ENCODE results near the gene HCRT.
"Not testable (repeated sequence)": the region's sequence is repeated elsewhere in the genome, so short reads cannot be mapped to it uniquely, and the experiment has no call there.

HCRT gene

DNA sequence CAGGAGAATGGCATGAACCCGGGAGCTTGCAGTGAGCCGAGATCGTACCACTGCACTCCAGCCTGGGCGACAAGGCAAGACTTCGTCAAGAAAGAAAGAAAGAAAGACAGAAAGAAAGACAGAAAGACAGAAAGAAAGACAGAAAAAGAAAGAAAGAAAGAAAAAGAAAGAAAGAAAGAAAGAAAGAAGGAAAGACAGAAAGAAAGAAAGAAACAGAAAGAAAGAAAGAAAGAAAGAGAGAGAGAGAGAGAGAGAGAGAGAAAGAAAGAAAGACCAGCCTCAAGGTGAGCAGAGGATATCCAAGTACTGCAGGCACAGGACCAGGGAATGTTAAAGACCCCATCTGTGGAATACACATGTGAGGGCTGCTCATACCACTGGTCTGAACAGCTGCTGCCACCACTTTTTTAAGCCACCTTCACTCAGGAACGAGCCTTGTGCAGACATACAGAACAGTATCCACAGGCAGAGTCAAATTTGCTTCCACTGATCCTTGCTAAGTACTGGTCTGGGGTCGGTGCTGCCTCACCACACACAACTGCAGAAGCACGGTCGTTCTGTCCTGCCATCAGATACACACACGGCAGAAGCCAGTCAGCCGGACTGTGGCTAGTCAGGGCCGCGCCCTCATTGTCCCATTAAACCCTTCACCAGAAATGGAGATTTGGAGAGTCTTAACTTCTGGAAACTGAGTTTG lies 38.2 kb downstream of the HCRT start:
- FAIRE-seq: no peak

DNA sequence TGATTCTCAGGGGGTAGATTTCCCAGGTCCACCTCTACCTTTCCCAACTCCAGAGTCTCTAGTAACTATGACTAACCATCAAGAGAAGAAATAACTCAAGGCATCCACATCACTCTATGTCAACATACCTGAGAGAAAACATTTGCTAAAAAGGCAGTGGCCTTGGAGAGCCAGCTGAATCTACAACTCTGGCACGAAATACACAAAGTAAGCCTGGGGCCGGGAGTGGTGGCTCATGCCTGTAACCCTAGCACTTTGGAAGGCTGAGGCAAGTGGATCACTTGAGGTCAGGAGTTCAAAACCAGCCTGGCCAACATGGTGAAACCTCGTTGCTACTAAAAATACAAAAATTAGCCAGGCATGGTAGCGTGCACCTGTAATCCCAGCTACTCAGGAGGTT lies 42.1 kb downstream of the HCRT start:
- FAIRE-seq; DNase-seq (ENCODE audit: insufficient read length, low spot score): not testable (repeated sequence)

More for the DNA sequence above, 38.2 kb downstream of the HCRT start:
- no peak for DNase-seq (ENCODE audit: insufficient read length, low spot score)

GRCh38 chr17:42142371-42142896 lies 42.8 kb downstream of the HCRT start:
- DNase-seq (ENCODE audit: insufficient read length, low spot score): peak; percentile 76
- FAIRE-seq: peak; percentile 97

GRCh38 chr17:42141382-42141781 lies 43.9 kb downstream of the HCRT start:
- DNase-seq (ENCODE audit: insufficient read length, low spot score): no peak

GRCh38 chr17:42140690-42141089 lies 44.6 kb downstream of the HCRT start:
- DNase-seq (ENCODE audit: insufficient read length, low spot score); FAIRE-seq: not testable (repeated sequence)

More at GRCh38 chr17:42141382-42141781, 43.9 kb downstream of the HCRT start:
- FAIRE-seq: peak; percentile 86

DNA sequence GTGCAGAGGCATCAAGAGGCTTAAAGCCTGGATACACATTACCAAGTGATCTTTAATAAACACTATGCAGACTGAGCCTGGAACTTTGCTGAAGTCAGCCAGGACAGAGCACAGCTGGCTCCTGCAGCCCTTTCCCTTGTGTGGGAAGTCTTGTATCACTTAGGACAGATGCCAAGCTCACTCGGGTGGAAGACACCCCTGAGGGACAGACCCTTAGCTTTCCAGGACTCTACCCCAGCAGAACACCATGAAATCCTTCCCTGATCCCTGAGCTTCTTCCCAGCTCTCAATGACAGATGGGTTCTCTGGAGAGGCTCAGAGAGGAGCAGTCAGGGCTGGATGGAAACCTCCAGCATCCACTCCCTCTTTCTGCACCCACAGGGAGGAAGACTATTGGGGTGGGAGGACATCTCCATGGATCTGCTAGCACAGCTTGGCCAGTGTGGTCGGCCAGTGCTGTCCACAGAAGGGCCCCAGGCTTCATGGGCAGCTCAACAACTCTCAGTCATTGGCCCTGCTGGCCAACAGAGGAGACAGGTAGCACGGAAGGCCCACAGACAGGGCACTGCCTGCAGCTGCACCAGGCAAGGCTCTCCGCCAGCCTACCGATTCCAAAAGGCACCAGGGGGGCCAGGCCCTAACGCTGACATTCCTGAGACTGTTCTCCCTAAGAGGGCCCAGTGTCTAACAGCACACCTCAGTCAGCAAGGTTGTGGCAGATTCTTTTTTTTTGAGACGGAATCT lies 46.3 kb downstream of the HCRT start:
- no peak for DNase-seq (ENCODE audit: insufficient read length, low spot score)
- no peak for FAIRE-seq

DNA sequence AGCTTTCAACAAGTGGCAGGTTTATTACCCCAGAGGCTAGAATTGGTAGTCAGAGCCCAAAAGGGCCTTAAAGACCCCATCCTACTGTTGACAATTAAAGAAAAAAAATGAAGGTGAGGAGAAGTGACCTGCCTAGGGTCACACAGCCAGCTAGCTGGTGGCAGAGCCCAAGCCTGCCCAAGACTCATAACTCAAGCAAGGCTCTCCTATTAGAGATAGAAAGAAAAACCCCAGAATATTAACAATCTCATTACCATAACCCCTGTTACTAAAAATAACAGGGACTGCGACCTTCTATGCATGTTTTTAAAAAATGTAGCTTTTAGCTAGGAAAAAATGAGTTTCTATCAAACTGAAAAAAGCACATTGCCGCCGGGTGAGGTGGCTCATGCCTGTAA lies 48.6 kb downstream of the HCRT start:
- DNase-seq (ENCODE audit: insufficient read length, low spot score): no peak
- no peak for FAIRE-seq

GRCh38 chr17:42135664-42136653 lies 49.3 kb downstream of the HCRT start:
- DNase-seq (ENCODE audit: insufficient read length, low spot score) (peak; percentile 52), FAIRE-seq (peak; percentile 75)

DNA sequence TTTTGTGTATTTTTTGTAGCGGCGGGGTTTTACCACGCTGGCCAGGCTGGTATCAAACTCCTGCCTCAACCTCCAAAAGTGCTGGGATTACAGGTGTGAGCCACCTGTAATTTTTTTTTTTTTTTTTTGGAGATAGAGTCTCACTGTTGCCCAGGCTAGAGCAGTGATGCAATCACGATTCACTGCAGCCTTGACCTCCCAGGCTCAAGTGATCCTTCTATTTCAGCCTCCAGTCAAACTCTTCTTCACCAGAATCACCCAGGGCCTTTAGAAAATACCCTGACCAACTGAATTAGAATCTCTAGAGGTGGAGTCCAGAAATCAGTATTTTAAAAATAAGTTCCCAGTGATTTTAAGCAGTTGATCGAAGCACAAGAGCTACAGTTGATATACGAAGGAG lies 50.1 kb downstream of the HCRT start:
- FAIRE-seq: no peak
- DNase-seq (ENCODE audit: insufficient read length, low spot score): no peak
